GM12865 (cell line): ENCODE results near the gene RPL31.

Experiments
- DNase-seq: peaks from one replicate; pipeline ENCODE4 v3.0.0; 2010; ENCODE audit warnings: low read depth
- H3K4me3 ChIP-seq: 2 replicates; pipeline ENCODE4 v1.5.1; 2011; ENCODE audit warnings: mild to moderate bottlenecking, low read depth, low read length, control low read depth
- CTCF ChIP-seq: IDR thresholded peaks from 2 replicates; pipeline ENCODE4 v1.5.1; 2011; ENCODE audit warnings: low read length, control low read depth, low read depth, inconsistent platforms; ENCODE audit not compliant: insufficient read depth; ENCODE audit errors: missing control alignments

RPL31 gene

GRCh38 chr2:101053117-101053516 lies 51.0 kb downstream of the RPL31 start:
- DNase-seq = no peak
- H3K4me3 ChIP-seq = no peak overlapping the region
- TF ChIP-seq CTCF = no peak
